A673 (cell line): ENCODE measurements around the gene DGAT2. TPM values are rescaled to one million over a fixed set of nuclear protein-coding genes. Genes with fewer than 3 reads are reported as not detected.

Source experiments
- BruUV-seq: library from RNA; stranded (reverse); fragments of 400-500 nt; replicated peaks from 2 replicates; lab custom pipeline; 2021; lab: Mats Ljungman, UMichigan
- CTCF ChIA-PET: fragments of 300-600 bp; sonication (Branson Sonifier 250); formaldehyde crosslinking; loops from one replicate; lab custom pipeline; 2022; ENCODE audit warnings: antibody characterized with exemption; lab: Charles Lee
- POLR2A ChIA-PET: fragments of 300-600 bp; sonication (Branson Sonifier 250); formaldehyde crosslinking; loops from one replicate; lab custom pipeline; 2022; ENCODE audit warnings: antibody characterized with exemption; ENCODE audit not compliant: low non-redundant PET; lab: Charles Lee
- DNase-seq: peaks from one replicate; pipeline ENCODE4 v3.0.0-alpha.2; 2015; ENCODE audit warnings: low spot score
- H3K27ac ChIP-seq: fragments of 200-600 bp; sonication (generic); 2 replicates; pipeline ENCODE4 v1.5.1; 2016; ENCODE audit warnings: mixed run types, low read depth, mild to moderate bottlenecking, mixed read lengths, antibody characterized with exemption, low read length; ENCODE audit not compliant: poor library complexity, severe bottlenecking
- H3K27me3 ChIP-seq: fragments of 200-600 bp; sonication (generic); replicated peaks from 2 replicates; pipeline ENCODE4 v1.6.1; 2017; ENCODE audit warnings: mixed run types, low read depth, mild to moderate bottlenecking, mixed read lengths, antibody characterized with exemption, low read length; ENCODE audit not compliant: insufficient read depth, poor library complexity
- H3K36me3 ChIP-seq: fragments of 200-600 bp; sonication (generic); 2 replicates; pipeline ENCODE4 v1.6.1; 2016; ENCODE audit warnings: mixed run types, mild to moderate bottlenecking, mixed read lengths, antibody characterized with exemption, low read length; ENCODE audit not compliant: insufficient read depth, poor library complexity, severe bottlenecking
- H3K4me1 ChIP-seq: fragments of 200-600 bp; sonication (generic); 2 replicates; pipeline ENCODE4 v1.6.1; 2017; ENCODE audit warnings: mixed run types, mild to moderate bottlenecking, mixed read lengths, antibody characterized with exemption, low read length; ENCODE audit not compliant: insufficient read depth, poor library complexity, severe bottlenecking
- H3K4me3 ChIP-seq: fragments of 200-600 bp; sonication (generic); 2 replicates; pipeline ENCODE4 v1.5.1; 2016; ENCODE audit warnings: low read depth, mixed run types, mild to moderate bottlenecking, mixed read lengths, low read length; ENCODE audit not compliant: poor library complexity, severe bottlenecking
- H3K9me3 ChIP-seq: fragments of 200-600 bp; sonication (generic); 2 replicates; pipeline ENCODE4 v1.6.1; 2016; ENCODE audit warnings: mixed run types, low read depth, mild to moderate bottlenecking, mixed read lengths, antibody characterized with exemption, low read length; ENCODE audit not compliant: poor library complexity, severe bottlenecking
- EZH2 ChIP-seq: fragments of 200-600 bp; sonication (generic); IDR thresholded peaks from 2 replicates; pipeline ENCODE4 v1.6.1; 2017; ENCODE audit warnings: borderline replicate concordance, low read depth, mild to moderate bottlenecking, mixed read lengths, antibody characterized with exemption, low read length; ENCODE audit not compliant: poor library complexity, severe bottlenecking
- intact Hi-C: fragments of 100-400 bp; cut with micrococcal nuclease; formaldehyde crosslinking; loops from one replicate; pipeline ENCODE4 v1.10.0; 2022; ENCODE audit not compliant: unreplicated experiment
- total RNA-seq: library from RNA; stranded (reverse); gene quantifications from 2 replicates; pipeline ENCODE4 v1.2.3, GENCODE V29; 2021
- TF ChIP-seq, protein P1 (sequence below): fragments of 300-800, 200-600 bp; sonication (generic); conservative IDR thresholded peaks from 2 replicates; pipeline ENCODE4 v1.5.1; 2017; ENCODE audit warnings: low read depth, mild to moderate bottlenecking, antibody characterized with exemption, low read length, moderate library complexity, mixed read lengths

Gene DGAT2
- total RNA-seq, 1 experiment from 2014 or later = 3.7 TPM

DNA sequence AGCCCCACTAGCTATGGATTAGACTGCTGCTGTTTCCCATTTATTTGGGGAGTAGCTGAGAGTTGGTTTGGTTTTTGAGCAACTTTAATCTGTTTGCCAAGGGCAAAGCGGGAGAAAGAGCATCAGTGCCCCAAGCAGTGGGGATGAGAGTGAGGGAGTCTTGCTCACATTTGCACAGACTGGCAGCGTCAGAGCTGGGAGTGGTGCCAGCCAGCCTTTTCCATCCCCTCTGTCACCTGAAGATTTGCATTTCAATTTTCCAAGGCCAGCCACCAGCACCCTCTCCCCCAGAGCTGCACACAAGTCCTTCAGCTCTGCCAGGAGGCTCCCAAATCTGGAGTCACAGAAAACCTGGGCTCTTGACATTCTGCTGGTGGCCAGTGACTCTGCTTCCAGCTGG is 25.4 kb downstream of the DGAT2 start:
- no peaks in the 10 kb centered on the region for H3K27me3 ChIP-seq
- POLR2A ChIA-PET = no interaction called here

DNA sequence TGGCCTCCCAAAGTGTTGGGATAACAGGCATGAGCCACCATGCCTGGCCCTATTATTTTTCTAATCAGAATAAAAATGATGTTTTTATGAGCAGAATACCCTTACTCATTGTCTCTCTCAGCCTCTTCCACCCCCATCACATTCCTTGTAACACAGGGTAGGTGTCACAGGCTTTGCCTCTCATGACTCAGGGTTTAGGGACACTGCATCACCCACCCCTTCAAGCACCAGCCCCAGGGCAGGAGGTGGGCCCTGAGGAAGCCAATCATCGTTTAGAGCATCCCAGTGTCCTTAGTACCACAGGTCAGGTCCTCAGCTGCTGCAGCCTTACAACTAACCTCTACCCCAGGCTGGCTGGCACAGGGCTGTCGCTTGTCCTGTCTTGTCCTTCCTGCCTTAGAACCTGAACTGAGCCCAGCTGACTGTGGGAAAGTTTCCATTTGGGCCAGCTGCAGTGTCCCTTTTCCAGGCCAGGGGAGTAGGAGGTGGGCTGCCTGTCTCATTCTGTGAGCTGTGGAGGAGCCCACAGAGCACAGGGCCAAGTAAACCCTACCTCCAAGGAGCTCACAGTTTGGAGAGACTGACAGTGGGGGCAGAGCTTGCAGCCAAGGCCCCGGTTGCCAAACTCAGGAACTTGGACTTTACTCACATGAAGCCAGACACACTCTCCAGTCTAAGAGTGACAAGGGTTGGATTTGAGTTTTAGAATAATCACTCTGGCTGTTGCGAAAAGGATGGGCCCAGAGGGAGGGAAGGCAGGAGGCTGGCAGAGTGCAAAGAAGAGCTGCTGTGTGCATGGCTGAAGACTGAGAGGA is 26.9 kb downstream of the DGAT2 start:
- CTCF ChIA-PET = no interaction called here
- H3K36me3 ChIP-seq = no peaks in the 10 kb centered on the region
- H3K4me1 ChIP-seq = no peaks in the 10 kb centered on the region
- no peaks in the 10 kb centered on the region for H3K9me3 ChIP-seq
- POLR2A ChIA-PET = no interaction called here
- DNase-seq = no peak
- no peak overlapping the region for H3K27ac ChIP-seq
- H3K4me3 ChIP-seq = no peak overlapping the region
- no TSS peak for BruUV-seq
- H3K27me3 ChIP-seq = no peaks in the 10 kb centered on the region
- intact Hi-C loops = no loop called here
- TF ChIP-seq EZH2 = no peak
- TF ChIP-seq, protein P1, sequence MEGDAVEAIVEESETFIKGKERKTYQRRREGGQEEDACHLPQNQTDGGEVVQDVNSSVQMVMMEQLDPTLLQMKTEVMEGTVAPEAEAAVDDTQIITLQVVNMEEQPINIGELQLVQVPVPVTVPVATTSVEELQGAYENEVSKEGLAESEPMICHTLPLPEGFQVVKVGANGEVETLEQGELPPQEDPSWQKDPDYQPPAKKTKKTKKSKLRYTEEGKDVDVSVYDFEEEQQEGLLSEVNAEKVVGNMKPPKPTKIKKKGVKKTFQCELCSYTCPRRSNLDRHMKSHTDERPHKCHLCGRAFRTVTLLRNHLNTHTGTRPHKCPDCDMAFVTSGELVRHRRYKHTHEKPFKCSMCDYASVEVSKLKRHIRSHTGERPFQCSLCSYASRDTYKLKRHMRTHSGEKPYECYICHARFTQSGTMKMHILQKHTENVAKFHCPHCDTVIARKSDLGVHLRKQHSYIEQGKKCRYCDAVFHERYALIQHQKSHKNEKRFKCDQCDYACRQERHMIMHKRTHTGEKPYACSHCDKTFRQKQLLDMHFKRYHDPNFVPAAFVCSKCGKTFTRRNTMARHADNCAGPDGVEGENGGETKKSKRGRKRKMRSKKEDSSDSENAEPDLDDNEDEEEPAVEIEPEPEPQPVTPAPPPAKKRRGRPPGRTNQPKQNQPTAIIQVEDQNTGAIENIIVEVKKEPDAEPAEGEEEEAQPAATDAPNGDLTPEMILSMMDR = no peak

More for the DNA sequence above, 25.4 kb downstream of the DGAT2 start:
- no peaks in the 10 kb centered on the region for H3K9me3 ChIP-seq
- no peaks in the 10 kb centered on the region for H3K36me3 ChIP-seq
- no TSS peak for BruUV-seq
- CTCF ChIA-PET = no interaction called here
- DNase-seq = no peak
- TF ChIP-seq, protein P1 = no peak
- no peak for TF ChIP-seq EZH2
- H3K4me3 ChIP-seq = no peak overlapping the region
- intact Hi-C loops = no loop called here
- H3K4me1 ChIP-seq = no peaks in the 10 kb centered on the region
- no peak overlapping the region for H3K27ac ChIP-seq

DNA sequence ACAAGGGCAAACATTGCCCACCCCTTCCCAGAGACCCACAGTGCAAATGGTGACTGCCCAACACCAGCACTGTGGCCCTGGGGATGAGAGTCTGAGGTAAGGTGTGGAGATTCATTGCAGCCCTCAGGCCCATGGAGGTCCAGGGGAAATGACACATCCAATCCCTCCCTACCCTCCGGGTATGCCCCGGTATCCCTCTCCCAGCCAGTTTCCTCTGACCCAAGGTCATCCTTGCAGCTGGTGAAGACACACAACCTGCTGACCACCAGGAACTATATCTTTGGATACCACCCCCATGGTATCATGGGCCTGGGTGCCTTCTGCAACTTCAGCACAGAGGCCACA is 27.5 kb downstream of the DGAT2 start:
- H3K4me3 ChIP-seq = no peak overlapping the region
- no peaks in the 10 kb centered on the region for H3K4me1 ChIP-seq
- ChIA-PET CTCF (no interaction called here), POLR2A (no interaction called here)
- no peak overlapping the region for H3K27ac ChIP-seq
- TF ChIP-seq, protein P1 = no peak
- TF ChIP-seq EZH2 = no peak
- DNase-seq = no peak
- H3K36me3 ChIP-seq = no peaks in the 10 kb centered on the region
- intact Hi-C loops = no loop called here
- H3K9me3 ChIP-seq = no peaks in the 10 kb centered on the region
- H3K27me3 ChIP-seq = no peaks in the 10 kb centered on the region
- no TSS peak for BruUV-seq
